Measurements from ENCODE around the gene HIP1. TPM values are rescaled to one million over a fixed set of nuclear protein-coding genes. Genes with fewer than 3 reads are reported as not detected.
A peak's percentile ranks its signal among the peaks of the same experiment; 100 is the strongest.

The HIP1 gene
- total RNA-seq, 1 donor = 21.2 TPM

DNA sequence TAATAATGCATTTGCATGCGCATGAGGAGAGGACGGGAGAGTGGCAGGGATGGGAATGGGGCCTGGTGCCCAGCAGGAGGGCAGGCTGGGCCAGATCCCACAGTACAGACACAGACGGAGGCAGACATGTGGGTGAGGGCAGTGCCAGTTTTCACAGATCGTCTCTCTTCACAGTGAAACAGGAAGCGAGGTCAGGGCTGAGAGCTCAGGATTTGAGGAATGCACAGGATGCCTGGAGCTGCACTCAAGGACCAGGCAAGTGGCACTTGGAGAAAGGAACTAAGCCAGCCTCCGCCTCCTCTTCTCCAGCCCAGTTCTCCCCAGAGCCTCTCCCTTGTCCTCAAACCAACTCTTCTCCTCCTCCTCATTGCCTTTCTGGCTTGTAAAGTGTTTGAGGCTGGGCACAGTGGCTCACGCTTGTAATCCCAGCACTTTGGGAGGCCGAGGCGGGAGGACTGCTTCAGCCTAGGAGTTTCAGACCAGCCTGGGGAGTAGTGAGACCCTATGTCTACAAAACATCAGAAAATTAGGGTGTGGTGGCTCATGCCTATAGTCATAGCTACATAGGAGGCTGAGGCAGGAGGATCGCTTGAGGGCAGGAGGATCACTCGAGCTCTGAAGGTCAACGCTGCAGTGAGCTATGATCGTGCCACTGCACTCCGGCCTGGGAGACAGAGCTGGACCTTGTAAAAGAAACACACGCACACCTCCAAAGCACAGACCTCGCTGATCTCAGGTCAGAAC is 115.2 kb downstream of the HIP1 start:
- TF ChIP-seq, protein P1, sequence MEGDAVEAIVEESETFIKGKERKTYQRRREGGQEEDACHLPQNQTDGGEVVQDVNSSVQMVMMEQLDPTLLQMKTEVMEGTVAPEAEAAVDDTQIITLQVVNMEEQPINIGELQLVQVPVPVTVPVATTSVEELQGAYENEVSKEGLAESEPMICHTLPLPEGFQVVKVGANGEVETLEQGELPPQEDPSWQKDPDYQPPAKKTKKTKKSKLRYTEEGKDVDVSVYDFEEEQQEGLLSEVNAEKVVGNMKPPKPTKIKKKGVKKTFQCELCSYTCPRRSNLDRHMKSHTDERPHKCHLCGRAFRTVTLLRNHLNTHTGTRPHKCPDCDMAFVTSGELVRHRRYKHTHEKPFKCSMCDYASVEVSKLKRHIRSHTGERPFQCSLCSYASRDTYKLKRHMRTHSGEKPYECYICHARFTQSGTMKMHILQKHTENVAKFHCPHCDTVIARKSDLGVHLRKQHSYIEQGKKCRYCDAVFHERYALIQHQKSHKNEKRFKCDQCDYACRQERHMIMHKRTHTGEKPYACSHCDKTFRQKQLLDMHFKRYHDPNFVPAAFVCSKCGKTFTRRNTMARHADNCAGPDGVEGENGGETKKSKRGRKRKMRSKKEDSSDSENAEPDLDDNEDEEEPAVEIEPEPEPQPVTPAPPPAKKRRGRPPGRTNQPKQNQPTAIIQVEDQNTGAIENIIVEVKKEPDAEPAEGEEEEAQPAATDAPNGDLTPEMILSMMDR (IDR thresholded peaks at IDR 0.05; ENCODE audit: insufficient read depth, low read depth, low read length) = no peak
- peak; percentile 16 for DNase-seq (ENCODE audit: low read depth)

DNA sequence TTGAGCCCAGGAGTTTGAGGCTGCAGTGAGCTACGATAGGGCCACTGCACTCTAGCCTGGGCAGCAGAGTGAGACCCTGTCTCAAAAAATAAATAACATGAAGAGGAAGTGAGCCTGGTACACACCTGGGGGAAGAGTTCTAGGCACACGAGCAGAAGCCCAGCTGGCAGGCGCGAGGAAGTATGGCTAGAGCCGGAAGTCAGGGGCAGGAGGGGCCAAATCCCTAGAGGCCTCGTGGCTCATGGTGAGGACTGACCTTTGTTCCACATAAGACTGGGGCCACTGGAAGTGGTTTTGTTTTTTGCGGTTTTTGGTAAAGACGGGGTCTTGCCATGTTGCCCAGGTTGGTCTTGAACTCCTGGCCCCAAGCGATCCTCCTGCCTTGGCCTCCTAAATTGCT is 117.6 kb downstream of the HIP1 start:
- TF ChIP-seq, protein P1 (IDR thresholded peaks at IDR 0.05; ENCODE audit: insufficient read depth, low read depth, low read length) = no peak
- H3K4me3 ChIP-seq (ENCODE audit: low read depth, low read length) = no peak overlapping the region
- no peak for DNase-seq (ENCODE audit: low read depth)

More for the DNA sequence above, 115.2 kb downstream of the HIP1 start:
- no peak overlapping the region for H3K4me3 ChIP-seq (ENCODE audit: low read depth, low read length)

DNA sequence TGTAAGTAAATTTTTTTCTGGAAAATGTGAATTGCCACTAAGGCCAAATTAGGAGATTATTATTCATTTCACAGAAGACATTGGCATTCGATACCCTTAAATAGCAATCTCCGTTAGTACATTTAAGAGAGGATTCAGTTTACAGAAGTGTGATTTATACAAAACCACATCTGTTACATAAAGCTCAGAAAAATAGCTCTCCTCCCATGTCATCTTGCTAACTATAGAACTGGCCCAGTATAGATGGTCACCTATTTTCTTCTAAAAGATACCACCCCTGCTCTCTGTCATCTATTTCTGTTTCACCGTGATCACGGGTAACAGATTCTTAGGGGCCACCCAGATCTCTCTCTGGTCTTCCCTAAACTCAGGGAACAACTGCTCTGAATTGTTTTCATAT is 119.1 kb downstream of the HIP1 start:
- DNase-seq (ENCODE audit: low read depth) = no peak
- H3K4me3 ChIP-seq (ENCODE audit: low read depth, low read length) = no peak overlapping the region
- TF ChIP-seq, protein P1 (IDR thresholded peaks at IDR 0.05; ENCODE audit: insufficient read depth, low read depth, low read length) = no peak

DNA sequence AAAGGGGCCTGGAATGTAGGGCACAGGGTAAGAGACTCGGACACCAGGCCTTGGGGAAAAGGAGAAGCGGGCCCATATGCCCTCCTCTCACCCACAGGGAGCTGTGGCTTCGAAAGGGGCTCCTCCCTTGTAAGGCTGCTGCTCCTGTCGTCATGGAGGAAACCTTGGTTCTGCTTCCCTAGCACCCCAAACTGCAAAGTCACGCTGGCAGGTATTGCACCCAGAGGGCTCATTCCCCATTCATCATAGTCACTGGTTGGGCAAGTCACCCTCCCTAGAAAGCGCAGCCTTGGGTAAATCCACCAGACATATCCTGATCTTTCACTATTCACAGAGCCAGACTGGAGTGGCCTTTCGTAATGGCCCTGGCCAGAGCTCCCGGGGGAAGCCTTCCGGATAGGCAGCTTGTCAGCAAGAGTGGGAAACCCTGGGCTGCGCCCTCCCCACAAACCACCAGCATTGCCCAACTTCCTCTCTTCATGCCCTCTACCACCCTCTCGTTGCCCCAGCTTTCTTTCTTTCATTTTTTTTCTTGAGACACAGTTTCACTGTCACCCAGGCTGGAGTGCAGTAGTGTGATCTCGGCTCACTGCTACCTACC is 121.0 kb downstream of the HIP1 start:
- H3K4me3 ChIP-seq (ENCODE audit: low read depth, low read length) = no peak overlapping the region
- TF ChIP-seq, protein P1 (IDR thresholded peaks at IDR 0.05; ENCODE audit: insufficient read depth, low read depth, low read length) = no peak
- peak; percentile 91 for DNase-seq (ENCODE audit: low read depth)

DNA sequence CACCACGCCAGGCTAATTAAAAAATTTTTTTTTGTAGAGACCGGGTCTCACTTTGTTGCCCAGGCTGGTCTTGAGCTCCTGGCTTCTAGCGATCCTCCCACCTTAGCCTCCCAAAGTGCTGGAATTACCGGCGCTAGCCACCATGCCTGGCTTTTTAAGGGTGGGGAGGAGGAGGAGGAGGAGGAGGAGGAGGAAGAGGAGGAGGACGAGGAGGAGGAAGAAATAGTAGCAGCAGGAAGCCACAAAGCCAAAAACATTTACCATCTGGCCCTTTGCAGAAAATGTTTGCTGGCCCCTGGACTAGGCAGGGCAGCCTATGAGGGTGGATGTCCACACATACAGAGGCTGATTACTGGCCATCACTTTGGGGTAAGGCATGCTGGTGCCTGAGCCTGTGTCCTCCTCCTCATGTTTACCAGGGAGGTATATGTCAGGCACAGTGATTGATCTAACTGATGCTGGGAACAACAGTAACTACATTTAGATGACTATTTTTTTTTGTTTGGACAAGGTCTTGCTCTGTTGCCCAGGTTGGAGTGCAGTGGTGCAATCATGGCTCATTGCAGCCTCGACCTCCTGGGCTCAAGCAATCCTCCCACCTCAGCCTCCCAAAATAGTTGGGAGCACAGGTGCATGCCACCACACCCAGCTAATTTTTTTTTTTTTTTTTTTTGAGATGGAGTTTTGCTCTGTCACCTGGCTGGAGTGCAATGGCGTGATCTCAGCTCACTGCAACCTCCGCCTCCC is 122.1 kb downstream of the HIP1 start:
- TF ChIP-seq, protein P1 (IDR thresholded peaks at IDR 0.05; ENCODE audit: insufficient read depth, low read depth, low read length) = no peak
- no peak for DNase-seq (ENCODE audit: low read depth)
- no peak overlapping the region for H3K4me3 ChIP-seq (ENCODE audit: low read depth, low read length)

DNA sequence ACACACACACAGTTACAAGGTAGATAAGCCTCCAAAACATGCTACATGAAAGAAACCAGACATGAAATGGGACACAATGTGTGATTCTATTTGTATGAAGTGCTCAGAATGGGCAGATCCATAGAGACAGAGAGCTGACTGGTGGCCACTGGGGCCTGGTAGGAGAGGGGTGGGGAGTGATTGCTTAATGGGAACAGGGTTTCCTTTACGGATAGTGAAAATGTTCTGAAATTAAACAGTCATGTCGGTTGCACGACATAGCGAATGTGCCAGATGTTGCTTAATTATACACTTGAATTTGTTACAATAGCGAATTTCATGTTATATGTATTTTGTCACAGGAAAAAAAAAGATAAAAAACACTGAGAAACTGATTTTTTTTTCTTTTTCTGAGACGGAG is 124.3 kb downstream of the HIP1 start:
- no peak overlapping the region for H3K4me3 ChIP-seq (ENCODE audit: low read depth, low read length)
- TF ChIP-seq, protein P1 (IDR thresholded peaks at IDR 0.05; ENCODE audit: insufficient read depth, low read depth, low read length) = no peak
- no peak for DNase-seq (ENCODE audit: low read depth)

All from fibroblast of villous mesenchyme (primary cell).